B cell (primary cell): Measurements from ENCODE around the gene ST6GAL1. TPM values are rescaled to one million over a fixed set of nuclear protein-coding genes. Genes with fewer than 3 reads are reported as not detected.
A peak's percentile ranks its signal among the peaks of the same experiment; 100 is the strongest.

Experiments
- ATAC-seq: fragments of 200-7000 bp; cut with Tn5 transposase; one replicate; pipeline ENCODE4 v1.10.0; 2021; ENCODE audit warnings: low read depth, mild to moderate bottlenecking, moderate number of reproducible peaks, moderate library complexity
- CTCF ChIA-PET: fragments of 350-600 bp; sonication (Branson Sonifier 250); formaldehyde crosslinking; loops from one replicate; lab custom pipeline; 2021; ENCODE audit warnings: antibody characterized with exemption, inconsistent platforms; lab: Charles Lee
- POLR2A ChIA-PET: fragments of 350-600 bp; sonication (Branson Sonifier 250); formaldehyde crosslinking; loops from one replicate; lab custom pipeline; 2021; ENCODE audit warnings: antibody characterized with exemption; lab: Charles Lee
- DNase-seq: peaks from one replicate; pipeline ENCODE4 v3.0.0; 2013
- H2AFZ ChIP-seq: 2 replicates; pipeline ENCODE4 v1.6.1; 2012; ENCODE audit warnings: mild to moderate bottlenecking, low read depth, low read length; ENCODE audit not compliant: insufficient read depth, poor library complexity, severe bottlenecking
- H3K27ac ChIP-seq, 2 donors: 1 replicate in 1 of 2; 2 replicates in 1 of 2; pipeline ENCODE4 v1.5.1; 2012 to 2013; ENCODE audit warnings: low read length in 2 of 2, mild to moderate bottlenecking in 2 of 2, moderate library complexity in 1 of 2
- H3K27me3 ChIP-seq, 4 experiments: fragments of 200-600 bp in 1 of 4; sonication (generic) in 1 of 4; replicated peaks in 1 of 4; 1 replicate in 2 of 4; 2 replicates in 2 of 4; pipeline versions ENCODE4 v1.6.1 to v1.7.0; 2013 to 2016; ENCODE audit warnings: low read length in 3 of 4, mild to moderate bottlenecking in 2 of 4, mixed read lengths in 1 of 4, moderate library complexity in 1 of 4; ENCODE audit not compliant: insufficient read depth in 4 of 4, control insufficient read depth in 3 of 4; ENCODE audit errors: control extremely low read depth in 1 of 4
- H3K36me3 ChIP-seq, 2 experiments: replicated peaks in 1 of 2; 1 replicate in 1 of 2; 2 replicates in 1 of 2; pipeline versions ENCODE4 v1.6.1 to v1.7.1; 2013; ENCODE audit warnings: low read length in 1 of 2; ENCODE audit not compliant: insufficient read depth in 2 of 2, control insufficient read depth in 1 of 2; ENCODE audit errors: control extremely low read depth in 1 of 2, extremely low read depth in 1 of 2
- H3K4me1 ChIP-seq, 2 donors: fragments of 200-600 bp in 1 of 2; sonication (generic) in 1 of 2; 1 replicate in 1 of 2; 2 replicates in 1 of 2; pipeline versions ENCODE4 v1.5.1 to v1.6.1; 2013 to 2017; ENCODE audit warnings: low read length in 2 of 2; ENCODE audit not compliant: control insufficient read depth in 2 of 2, insufficient read depth in 2 of 2
- H3K4me2 ChIP-seq: replicated peaks from 2 replicates; pipeline ENCODE3; 2012; ENCODE audit warnings: mild to moderate bottlenecking, low read depth, low read length; ENCODE audit not compliant: poor library complexity, severe bottlenecking
- H3K4me3 ChIP-seq, 5 experiments: fragments of 200-600 bp in 1 of 5; sonication (generic) in 1 of 5; 1 replicate in 3 of 5; 2 replicates in 2 of 5; pipeline versions ENCODE4 v1.5.1 to v1.7.0; 2011 to 2016; ENCODE audit warnings: low read length in 4 of 5, mild to moderate bottlenecking in 4 of 5, low read depth in 2 of 5, control low read depth in 1 of 5, moderate library complexity in 1 of 5; ENCODE audit not compliant: insufficient read depth in 1 of 5; ENCODE audit errors: control extremely low read depth in 1 of 5, extremely low read depth in 1 of 5
- H3K79me2 ChIP-seq: fragments of 200-600 bp; sonication (generic); one replicate; pipeline ENCODE4 v1.6.0; 2016; ENCODE audit warnings: low read length; ENCODE audit not compliant: control insufficient read depth, insufficient read depth
- H3K9ac ChIP-seq: fragments of 200-600 bp; sonication (generic); 2 replicates; pipeline ENCODE4 v1.6.1; 2017; ENCODE audit warnings: mild to moderate bottlenecking, low read length, moderate library complexity
- H3K9me3 ChIP-seq, 3 donors: one replicate each; pipeline versions ENCODE4 v1.6.1 to v1.7.1; 2013; ENCODE audit warnings: low read length in 2 of 3; ENCODE audit not compliant: control insufficient read depth in 2 of 3, insufficient read depth in 1 of 3; ENCODE audit errors: control extremely low read depth in 1 of 3
- H4K20me1 ChIP-seq: 2 replicates; pipeline ENCODE4 v1.6.0; 2012; ENCODE audit warnings: mild to moderate bottlenecking, low read length; ENCODE audit not compliant: insufficient read depth, control insufficient read depth, poor library complexity, severe bottlenecking
- H3K27ac Mint-ChIP-seq: one replicate; pipeline ENCODE4 v1.8.0; 2021; ENCODE audit warnings: mixed read lengths
- H3K27me3 Mint-ChIP-seq: one replicate; pipeline ENCODE4 v1.8.0; 2021; ENCODE audit warnings: mixed read lengths
- H3K4me1 Mint-ChIP-seq: one replicate; pipeline ENCODE4 v1.8.0; 2021; ENCODE audit warnings: mixed read lengths
- H3K4me3 Mint-ChIP-seq: one replicate; pipeline ENCODE4 v1.8.0; 2021; ENCODE audit warnings: mixed read lengths
- H3K9me3 Mint-ChIP-seq: one replicate; pipeline ENCODE4 v1.8.0; 2022; ENCODE audit warnings: mixed read lengths; ENCODE audit not compliant: insufficient read depth
- CTCF ChIP-seq: fragments of 200-600 bp; IDR thresholded peaks from one replicate; pipeline ENCODE4 v1.8.0; 2022; ENCODE audit warnings: antibody characterized with exemption, mild to moderate bottlenecking
- EZH2 ChIP-seq: IDR thresholded peaks from 2 replicates; pipeline ENCODE4 v1.6.1; 2012; ENCODE audit warnings: borderline replicate concordance, low read depth, mild to moderate bottlenecking, moderate library complexity, low read length; ENCODE audit not compliant: insufficient read depth, poor library complexity, severe bottlenecking
- WGBS: methylation state at CpG from one replicate; pipeline ENCODE4 v1.1.5; 2013; ENCODE audit warnings: missing lambda C conversion rate; ENCODE audit not compliant: insufficient coverage; 5-methylcytosine and 5-hydroxymethylcytosine counted together
- intact Hi-C: fragments of 100-400 bp; cut with micrococcal nuclease; formaldehyde crosslinking; loops from one replicate; pipeline ENCODE4 v1.10.0; 2022
- polyA plus RNA-seq: library from polyadenylated mRNA; depleted of rRNA; stranded (reverse); fragments of >200 nt; gene quantifications from 2 replicates; pipeline ENCODE4 v1.2.3, GENCODE V29; 2012
- total RNA-seq, 2 donors: library from RNA; stranded (reverse); fragments of 120-200 nt in 1 of 2; gene quantifications; 1 replicate in 1 of 2; 2 replicates in 1 of 2; pipeline versions ENCODE4 v1.2.3 to v1.2.4, GENCODE V29; 2013 to 2022

The ST6GAL1 gene
- total and polyA plus RNA-seq, 2 donors (not counting 1 experiment from before 2014, with no cell fraction given), result 174 to 563 TPM

- peaks cover 68% of the 10 kb centered on the region for H3K79me2 ChIP-seq
- peaks cover 44% of the 10 kb centered on the region for H4K20me1 ChIP-seq
- no peak overlapping the region for H3K4me3 ChIP-seq
- no peak overlapping the region for H3K4me2 ChIP-seq
- H3K4me1 Mint-ChIP-seq, result peaks cover 65% of the 10 kb centered on the region
- no peaks in the 10 kb centered on the region for H3K9me3 ChIP-seq
- whole genome bisulfite sequencing, result 97% methylated on average over 4 of the region's 6 CpGs
- no peak for TF ChIP-seq EZH2
- no peak for TF ChIP-seq CTCF
- no peaks in the 10 kb centered on the region for H3K27me3 ChIP-seq
- CTCF ChIA-PET, result interaction anchor here (0.9 kb wide), 1 partner anchor 21 kb away, joined by 5 read pairs; no protein-coding TSS in a partner anchor
- peak overlapping the region; percentile 15 for H3K27ac Mint-ChIP-seq
- POLR2A ChIA-PET, result no interaction called here
- H3K36me3 ChIP-seq, result peaks cover 0 to 73% of the 10 kb centered on the region in 2 experiments
- no peak overlapping the region for H3K27ac ChIP-seq
- no peak overlapping the region for H3K9ac ChIP-seq
- no peak overlapping the region for H3K4me3 Mint-ChIP-seq
- H2AFZ ChIP-seq, result no peak overlapping the region
- intact Hi-C loops, result no loop called here
- H3K27me3 Mint-ChIP-seq, result no peaks in the 10 kb centered on the region
- DNase-seq (no peak), ATAC-seq (no peak)
- H3K4me1 ChIP-seq, result peaks cover 28 to 44% of the 10 kb centered on the region in 2 donors
- no peaks in the 10 kb centered on the region for H3K9me3 Mint-ChIP-seq
Measured at GRCh38 chr3:186964071-186964470, 33.7 kb downstream of the ST6GAL1 start.

GRCh38 chr3:186964616-186965015 is 34.3 kb downstream of the ST6GAL1 start:
- no peaks in the 10 kb centered on the region for H3K27me3 Mint-ChIP-seq
- intact Hi-C loops, result loop anchor here (5.0 kb wide), 1 partner anchor 32 kb away; the partner anchor contains the start of gene ST6GAL1
- CTCF ChIA-PET, result interaction anchor here (0.9 to 2.3 kb wide), 3 partner anchors 14 to 20 kb away, joined by 3 to 9 read pairs (median 5); no protein-coding TSS in a partner anchor
- Histone ChIP-seq H3K4me3 (no peak overlapping the region), H3K4me1 (peaks cover 22 to 38% of the 10 kb centered on the region in 2 donors), H3K79me2 (peaks cover 68% of the 10 kb centered on the region), H3K27me3 (no peaks in the 10 kb centered on the region), H3K9ac (no peak overlapping the region), H4K20me1 (peaks cover 39% of the 10 kb centered on the region), H3K27ac (peak overlapping the region in 1 of 2 donors; percentile 9), H3K9me3 (no peaks in the 10 kb centered on the region), H3K4me2 (no peak overlapping the region), H2AFZ (no peak overlapping the region), H3K36me3 (peaks cover 0 to 73% of the 10 kb centered on the region in 2 experiments)
- H3K27ac Mint-ChIP-seq, result peak overlapping the region; percentile 61
- POLR2A ChIA-PET, result no interaction called here
- no peak overlapping the region for H3K4me3 Mint-ChIP-seq
- TF ChIP-seq CTCF (no peak), EZH2 (no peak)
- ATAC-seq (no peak), DNase-seq (no peak)
- WGBS, result 76% methylated on average over 3 of the region's 9 CpGs
- no peaks in the 10 kb centered on the region for H3K9me3 Mint-ChIP-seq
- peaks cover 64% of the 10 kb centered on the region for H3K4me1 Mint-ChIP-seq
